Loucy (cell line): Measurements from ENCODE around the gene MDN1.

Experiments
- EZH2phosphoT487 ChIP-seq: fragments of 200-600 bp; IDR thresholded peaks from 2 replicates; pipeline ENCODE4 v1.6.1; 2018; ENCODE audit warnings: antibody characterized with exemption, mild to moderate bottlenecking, moderate library complexity, borderline replicate concordance
- TF ChIP-seq, protein P1 (sequence below): fragments of 200-600 bp; sonication (generic); conservative IDR thresholded peaks from 2 replicates; pipeline ENCODE4 v1.5.1; 2014; ENCODE audit warnings: mild to moderate bottlenecking, antibody characterized with exemption, low read length

DNA sequence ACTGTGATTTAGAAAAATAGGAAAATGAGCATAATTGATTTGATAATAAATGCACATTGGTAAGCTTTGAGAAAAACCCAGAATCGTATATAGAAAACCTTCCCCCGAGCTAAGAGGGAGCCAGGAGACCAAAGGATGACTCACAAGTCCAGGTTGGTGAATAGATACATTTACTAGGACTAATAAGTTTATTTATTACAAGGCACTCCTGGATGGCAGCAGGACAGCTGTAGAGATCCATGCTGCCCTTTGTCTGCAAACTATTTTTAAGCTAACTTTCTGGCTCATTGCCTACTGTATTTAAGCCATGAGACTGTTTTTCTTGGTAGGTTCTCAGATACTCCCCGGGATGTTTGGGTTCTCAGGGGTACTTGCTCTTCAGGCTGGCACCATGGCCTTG, 23.5 kb upstream of the MDN1 start:
- TF ChIP-seq, protein P1, sequence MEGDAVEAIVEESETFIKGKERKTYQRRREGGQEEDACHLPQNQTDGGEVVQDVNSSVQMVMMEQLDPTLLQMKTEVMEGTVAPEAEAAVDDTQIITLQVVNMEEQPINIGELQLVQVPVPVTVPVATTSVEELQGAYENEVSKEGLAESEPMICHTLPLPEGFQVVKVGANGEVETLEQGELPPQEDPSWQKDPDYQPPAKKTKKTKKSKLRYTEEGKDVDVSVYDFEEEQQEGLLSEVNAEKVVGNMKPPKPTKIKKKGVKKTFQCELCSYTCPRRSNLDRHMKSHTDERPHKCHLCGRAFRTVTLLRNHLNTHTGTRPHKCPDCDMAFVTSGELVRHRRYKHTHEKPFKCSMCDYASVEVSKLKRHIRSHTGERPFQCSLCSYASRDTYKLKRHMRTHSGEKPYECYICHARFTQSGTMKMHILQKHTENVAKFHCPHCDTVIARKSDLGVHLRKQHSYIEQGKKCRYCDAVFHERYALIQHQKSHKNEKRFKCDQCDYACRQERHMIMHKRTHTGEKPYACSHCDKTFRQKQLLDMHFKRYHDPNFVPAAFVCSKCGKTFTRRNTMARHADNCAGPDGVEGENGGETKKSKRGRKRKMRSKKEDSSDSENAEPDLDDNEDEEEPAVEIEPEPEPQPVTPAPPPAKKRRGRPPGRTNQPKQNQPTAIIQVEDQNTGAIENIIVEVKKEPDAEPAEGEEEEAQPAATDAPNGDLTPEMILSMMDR, result no peak
- no peak for TF ChIP-seq EZH2phosphoT487
